ENCODE measurements around the gene ULK3. TPM values are rescaled to one million over a fixed set of nuclear protein-coding genes. Genes with fewer than 3 reads are reported as not detected.
A peak's percentile ranks its signal among the peaks of the same experiment; 100 is the strongest.

The ULK3 gene
- total RNA-seq, 1 donor from 2014 or later, result 46.5 TPM

DNA sequence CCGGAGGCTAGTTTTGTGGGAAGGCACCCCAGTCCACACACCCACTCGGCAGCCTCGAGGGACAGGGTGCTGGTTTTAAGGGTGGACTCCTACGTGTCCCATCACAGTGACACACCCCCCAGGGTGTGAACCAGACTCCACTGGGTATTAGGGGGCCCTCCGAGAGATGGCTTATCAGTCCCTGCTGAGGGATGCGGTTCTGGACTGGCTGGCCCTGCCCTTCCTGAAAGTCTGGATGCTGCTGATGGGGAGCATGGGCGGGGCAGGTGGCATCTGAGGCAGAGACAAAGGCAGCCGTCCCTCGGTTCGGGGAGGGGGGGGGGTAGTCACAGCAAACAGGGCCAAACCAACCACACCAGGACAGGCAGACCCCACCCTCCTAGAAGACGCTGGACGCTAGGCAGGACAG is 939 bp upstream of the ULK3 start:
- no peak for DNase-seq
- Mint-ChIP-seq H3K4me1 (ENCODE audit: low read depth, unreplicated experiment) (peaks cover 7% of the 10 kb centered on the region), H3K4me3 (ENCODE audit: unreplicated experiment) (no peak overlapping the region), H3K27ac (ENCODE audit: unreplicated experiment) (no peak overlapping the region), H3K36me3 (ENCODE audit: unreplicated experiment) (no peaks in the 10 kb centered on the region), H3K9me3 (ENCODE audit: unreplicated experiment) (peaks cover 6% of the 10 kb centered on the region), H3K27me3 (ENCODE audit: unreplicated experiment) (peaks cover 12% of the 10 kb centered on the region)
- TF ChIP-seq, protein P1, sequence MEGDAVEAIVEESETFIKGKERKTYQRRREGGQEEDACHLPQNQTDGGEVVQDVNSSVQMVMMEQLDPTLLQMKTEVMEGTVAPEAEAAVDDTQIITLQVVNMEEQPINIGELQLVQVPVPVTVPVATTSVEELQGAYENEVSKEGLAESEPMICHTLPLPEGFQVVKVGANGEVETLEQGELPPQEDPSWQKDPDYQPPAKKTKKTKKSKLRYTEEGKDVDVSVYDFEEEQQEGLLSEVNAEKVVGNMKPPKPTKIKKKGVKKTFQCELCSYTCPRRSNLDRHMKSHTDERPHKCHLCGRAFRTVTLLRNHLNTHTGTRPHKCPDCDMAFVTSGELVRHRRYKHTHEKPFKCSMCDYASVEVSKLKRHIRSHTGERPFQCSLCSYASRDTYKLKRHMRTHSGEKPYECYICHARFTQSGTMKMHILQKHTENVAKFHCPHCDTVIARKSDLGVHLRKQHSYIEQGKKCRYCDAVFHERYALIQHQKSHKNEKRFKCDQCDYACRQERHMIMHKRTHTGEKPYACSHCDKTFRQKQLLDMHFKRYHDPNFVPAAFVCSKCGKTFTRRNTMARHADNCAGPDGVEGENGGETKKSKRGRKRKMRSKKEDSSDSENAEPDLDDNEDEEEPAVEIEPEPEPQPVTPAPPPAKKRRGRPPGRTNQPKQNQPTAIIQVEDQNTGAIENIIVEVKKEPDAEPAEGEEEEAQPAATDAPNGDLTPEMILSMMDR (IDR thresholded peaks at IDR 0.05; ENCODE audit: partially characterized antibody, unreplicated experiment), result no peak

DNA sequence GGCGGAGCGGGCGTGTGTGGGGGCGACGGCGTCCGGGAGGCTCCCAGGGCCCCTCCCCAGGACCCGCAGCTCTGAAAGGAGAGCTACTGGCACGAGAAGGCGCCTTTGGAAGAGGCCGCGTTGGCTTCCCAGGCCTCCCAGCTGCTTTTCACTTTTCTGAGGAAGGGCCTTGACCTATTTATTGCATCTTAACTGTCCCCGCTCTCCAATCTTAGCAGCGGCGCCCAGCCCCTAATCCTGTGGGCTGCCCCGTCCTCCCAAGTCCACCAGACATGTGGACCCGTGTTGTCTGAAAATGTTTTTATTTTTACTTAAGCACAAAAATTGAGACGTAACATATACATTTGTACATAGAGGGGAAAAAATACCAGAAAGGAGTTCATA is 481 bp upstream of the ULK3 start:
- H3K4me3 Mint-ChIP-seq (ENCODE audit: unreplicated experiment), result peak overlapping the region; percentile 87
- H3K9me3 Mint-ChIP-seq (ENCODE audit: unreplicated experiment), result peaks cover 4% of the 10 kb centered on the region
- DNase-seq, result no peak
- H3K27ac Mint-ChIP-seq (ENCODE audit: unreplicated experiment), result peak overlapping the region; percentile 88
- peaks cover 7% of the 10 kb centered on the region for H3K4me1 Mint-ChIP-seq (ENCODE audit: low read depth, unreplicated experiment)
- H3K27me3 Mint-ChIP-seq (ENCODE audit: unreplicated experiment), result peaks cover 12% of the 10 kb centered on the region
- no peaks in the 10 kb centered on the region for H3K36me3 Mint-ChIP-seq (ENCODE audit: unreplicated experiment)
- TF ChIP-seq, protein P1 (IDR thresholded peaks at IDR 0.05; ENCODE audit: partially characterized antibody, unreplicated experiment), result no peak

DNA sequence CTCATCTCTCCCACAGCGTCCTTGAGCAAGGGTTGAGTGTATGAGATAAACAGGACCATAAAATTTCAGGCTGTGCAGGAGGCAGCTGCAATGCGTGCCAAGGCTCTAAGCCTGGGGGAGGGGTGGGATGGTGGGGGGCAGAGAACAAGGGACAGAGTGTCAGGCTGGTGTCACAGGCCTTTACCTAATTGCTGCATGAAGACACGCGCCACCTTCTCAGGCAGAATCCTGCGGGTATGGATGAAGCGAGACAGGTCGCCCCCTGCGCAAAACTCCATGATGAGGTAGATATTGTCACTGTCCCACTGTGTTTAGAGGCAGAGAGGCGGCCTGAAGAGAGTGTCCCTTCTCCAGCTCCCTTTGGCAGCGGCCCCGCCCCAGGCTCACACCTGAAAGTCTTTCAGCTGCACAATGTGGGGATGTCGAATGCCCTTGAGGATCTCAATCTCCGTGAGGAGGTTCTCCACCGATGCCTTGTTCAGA is 1.0 kb downstream of the ULK3 start:
- Mint-ChIP-seq H3K36me3 (ENCODE audit: unreplicated experiment) (no peaks in the 10 kb centered on the region), H3K27ac (ENCODE audit: unreplicated experiment) (no peak overlapping the region), H3K9me3 (ENCODE audit: unreplicated experiment) (peaks cover 4% of the 10 kb centered on the region), H3K4me1 (ENCODE audit: low read depth, unreplicated experiment) (peaks cover 12% of the 10 kb centered on the region), H3K4me3 (ENCODE audit: unreplicated experiment) (peak overlapping the region; percentile 88), H3K27me3 (ENCODE audit: unreplicated experiment) (peaks cover 9% of the 10 kb centered on the region)
- TF ChIP-seq, protein P1 (IDR thresholded peaks at IDR 0.05; ENCODE audit: partially characterized antibody, unreplicated experiment), result no peak
- DNase-seq, result no peak

DNA sequence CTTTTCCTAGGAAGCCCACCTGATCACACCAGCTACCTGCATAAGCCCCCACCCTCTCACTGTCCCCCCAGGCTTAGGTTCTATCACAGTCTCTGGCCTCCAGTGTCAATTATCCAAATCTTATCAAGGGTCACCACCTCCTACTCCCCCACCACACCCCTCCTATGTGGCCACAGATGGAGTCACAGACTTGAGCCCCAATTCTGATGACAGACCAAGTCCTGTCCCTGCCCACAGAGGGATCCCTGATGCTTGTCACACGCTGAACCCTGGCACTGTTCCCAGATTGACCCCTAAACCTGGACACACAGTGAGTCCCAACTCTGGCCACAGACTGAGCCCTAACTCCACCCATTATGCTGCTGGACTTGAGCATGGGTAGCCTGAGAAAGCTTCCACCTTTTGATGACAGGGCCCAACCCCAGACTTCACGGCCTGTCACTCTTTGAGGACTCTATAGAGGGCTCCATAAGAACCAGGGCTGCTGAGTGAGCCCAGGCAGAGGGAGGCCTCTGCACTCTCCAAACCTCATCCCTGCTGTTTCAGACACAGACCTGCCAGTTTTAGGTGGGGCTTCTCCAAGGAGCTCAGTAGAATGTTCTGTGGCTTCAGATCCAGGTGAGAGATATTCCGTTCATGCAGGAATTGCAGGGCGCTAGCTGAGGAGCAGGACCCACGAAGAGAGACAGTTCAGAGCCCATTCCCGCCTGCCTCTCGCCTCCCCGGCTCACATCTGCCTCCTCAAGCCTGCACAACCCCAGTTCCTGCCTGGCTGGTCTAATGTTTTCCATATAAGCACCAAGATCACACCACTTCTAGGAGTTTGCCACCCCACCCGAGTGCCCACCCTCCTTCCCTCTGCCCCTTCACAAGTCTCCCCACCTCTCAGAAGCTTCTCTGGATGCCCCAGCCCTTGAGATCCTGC is 1.8 kb downstream of the ULK3 start:
- Mint-ChIP-seq H3K27ac (ENCODE audit: unreplicated experiment) (peak overlapping the region; percentile 8), H3K4me3 (ENCODE audit: unreplicated experiment) (no peak overlapping the region), H3K4me1 (ENCODE audit: low read depth, unreplicated experiment) (peaks cover 12% of the 10 kb centered on the region), H3K36me3 (ENCODE audit: unreplicated experiment) (no peaks in the 10 kb centered on the region), H3K9me3 (ENCODE audit: unreplicated experiment) (peaks cover 4% of the 10 kb centered on the region), H3K27me3 (ENCODE audit: unreplicated experiment) (peaks cover 8% of the 10 kb centered on the region)
- TF ChIP-seq, protein P1 (IDR thresholded peaks at IDR 0.05; ENCODE audit: partially characterized antibody, unreplicated experiment), result no peak
- no peak for DNase-seq
